ENCODE data around the gene HOXB2.

HOXB2 gene

GRCh38 chr17:48578616-48579470 lies 33.9 kb upstream of the HOXB2 start:
- DNase-seq = no peak

DNA sequence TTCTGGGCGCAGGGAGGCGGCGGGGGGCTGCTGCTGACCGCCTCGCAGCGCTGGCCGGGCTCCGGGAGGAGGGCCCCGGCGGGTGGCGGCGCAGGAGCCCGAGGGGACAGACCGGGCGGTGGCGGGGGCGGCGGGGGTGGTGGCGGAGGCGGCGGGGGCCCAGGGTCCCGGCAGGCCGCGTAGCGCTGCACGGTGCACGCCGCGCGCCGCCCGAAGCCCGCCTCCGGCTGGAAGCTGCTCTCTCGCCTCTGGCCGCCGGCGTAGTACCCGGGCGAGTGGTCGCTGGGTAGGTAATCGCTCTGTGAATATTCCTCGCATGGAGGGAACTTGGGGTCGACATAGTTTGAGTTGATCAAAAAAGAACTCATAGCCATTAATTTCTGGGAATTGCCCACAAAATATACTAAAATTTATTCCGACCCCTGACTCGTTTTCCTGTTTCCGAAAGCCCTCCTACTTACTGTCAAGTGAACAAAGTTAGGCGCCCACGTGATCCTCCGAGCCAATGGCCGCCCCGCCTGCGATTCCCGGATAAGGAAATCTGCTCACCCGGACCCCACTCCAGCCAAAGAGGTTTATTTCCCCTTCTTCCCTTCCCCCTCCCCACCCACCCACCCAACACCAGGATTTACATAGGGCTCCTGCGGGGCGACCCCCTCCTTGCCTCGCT lies 33.2 kb upstream of the HOXB2 start, which contains the start of gene HOXB4:
HOXB4 (minus strand) TSS at position 405 of the 670 bp plus-strand sequence; CDS start at position 374, 31 bp downstream.
- peak; percentile 78 for DNase-seq

- no peak for DNase-seq
Observed at GRCh38 chr17:48577330-48577945, 32.5 kb upstream of the HOXB2 start.

GRCh38 chr17:48576479-48577309 lies 31.8 kb upstream of the HOXB2 start:
- DNase-seq = no peak

- DNase-seq = no peak
Observed at GRCh38 chr17:48575673-48576478, 31.0 kb upstream of the HOXB2 start.

- no peak for DNase-seq
Observed at GRCh38 chr17:48575066-48575582, 30.2 kb upstream of the HOXB2 start.

GRCh38 chr17:48574505-48575065 lies 29.7 kb upstream of the HOXB2 start:
- DNase-seq = no peak

GRCh38 chr17:48571826-48572417 lies 27.0 kb upstream of the HOXB2 start:
- no peak for DNase-seq

GRCh38 chr17:48571024-48571818 lies 26.3 kb upstream of the HOXB2 start:
- DNase-seq = no peak

DNA sequence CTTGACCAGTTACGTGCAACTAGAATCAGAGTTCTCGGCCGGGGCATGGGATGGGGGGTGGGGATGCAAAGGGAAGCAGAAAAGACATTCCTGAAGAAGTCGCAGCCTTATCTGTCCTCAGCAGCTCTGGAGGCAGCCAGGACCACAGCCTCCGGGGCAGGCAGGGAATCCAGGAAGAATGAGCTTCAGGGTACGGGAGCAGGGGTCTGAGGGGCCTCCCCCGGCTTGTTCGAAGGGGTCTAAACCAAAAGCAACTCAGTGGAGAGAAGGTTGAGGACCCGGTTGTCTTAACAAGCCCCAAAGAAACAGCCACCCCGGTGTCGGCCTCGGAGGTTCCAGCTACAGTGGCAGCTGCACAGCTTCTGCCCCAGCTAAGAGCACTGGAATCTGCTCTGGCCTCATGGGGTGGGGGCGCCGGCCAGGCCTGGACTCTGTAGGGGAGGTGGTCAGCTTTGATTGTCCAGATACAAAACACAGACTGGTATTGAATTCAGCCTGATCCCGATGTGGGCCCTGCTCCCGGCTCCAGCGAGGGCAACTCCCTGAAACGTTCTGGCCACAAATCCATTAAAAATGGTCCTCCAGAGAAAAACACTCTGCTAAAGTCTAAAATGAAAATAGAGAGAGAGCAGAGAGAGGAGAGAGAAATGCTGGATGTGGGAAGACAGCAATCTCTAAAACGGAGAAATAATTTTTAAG lies 25.6 kb upstream of the HOXB2 start:
- DNase-seq = no peak

DNA sequence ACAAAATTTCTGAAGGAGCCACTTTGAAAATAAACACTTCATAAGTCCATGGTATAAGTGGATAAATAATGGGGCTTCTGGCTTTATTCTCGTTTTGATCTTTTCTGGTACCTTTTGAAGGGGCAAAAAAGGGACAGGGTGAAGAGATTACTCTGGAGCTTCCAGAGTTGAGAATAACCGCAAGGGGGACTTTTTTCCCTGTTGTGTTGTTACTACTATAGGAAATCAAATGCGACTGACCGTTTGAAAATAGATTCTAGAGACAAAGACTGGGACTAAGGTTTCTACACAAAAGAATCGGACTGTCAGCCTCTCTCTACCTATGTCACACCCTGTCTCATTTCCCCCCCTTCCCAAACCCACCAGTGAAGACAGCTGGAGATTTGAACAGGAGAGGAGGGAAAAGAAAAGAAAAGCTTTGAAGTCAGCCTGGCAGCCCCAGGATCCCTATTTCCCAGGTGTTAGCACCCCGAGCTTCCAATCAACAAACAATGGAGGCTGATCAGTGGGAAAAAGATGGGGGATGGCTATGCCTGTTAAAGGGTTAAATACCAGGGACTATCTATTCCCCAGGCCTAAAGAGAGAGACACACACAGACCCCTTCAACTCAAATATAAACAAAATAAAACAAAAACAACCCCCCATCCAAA lies 24.9 kb upstream of the HOXB2 start:
- no peak for DNase-seq

DNA sequence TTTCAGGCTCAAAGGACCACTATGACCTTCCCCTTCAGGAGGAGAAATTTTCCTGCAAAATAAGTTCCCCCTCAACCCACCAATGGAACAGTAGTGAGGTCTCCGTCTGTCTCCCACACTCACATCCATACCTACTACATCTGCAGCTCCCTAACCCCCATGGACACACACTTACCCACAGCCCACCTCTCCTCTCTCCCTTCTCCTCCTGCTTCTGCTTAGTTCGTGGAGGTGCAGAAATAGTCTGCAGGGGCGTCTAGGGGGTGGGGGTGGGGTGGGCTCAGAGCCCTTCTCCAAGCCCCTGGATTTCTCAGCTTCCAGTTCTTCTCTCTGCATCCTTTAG lies 24.3 kb upstream of the HOXB2 start:
- no peak for DNase-seq

DNA sequence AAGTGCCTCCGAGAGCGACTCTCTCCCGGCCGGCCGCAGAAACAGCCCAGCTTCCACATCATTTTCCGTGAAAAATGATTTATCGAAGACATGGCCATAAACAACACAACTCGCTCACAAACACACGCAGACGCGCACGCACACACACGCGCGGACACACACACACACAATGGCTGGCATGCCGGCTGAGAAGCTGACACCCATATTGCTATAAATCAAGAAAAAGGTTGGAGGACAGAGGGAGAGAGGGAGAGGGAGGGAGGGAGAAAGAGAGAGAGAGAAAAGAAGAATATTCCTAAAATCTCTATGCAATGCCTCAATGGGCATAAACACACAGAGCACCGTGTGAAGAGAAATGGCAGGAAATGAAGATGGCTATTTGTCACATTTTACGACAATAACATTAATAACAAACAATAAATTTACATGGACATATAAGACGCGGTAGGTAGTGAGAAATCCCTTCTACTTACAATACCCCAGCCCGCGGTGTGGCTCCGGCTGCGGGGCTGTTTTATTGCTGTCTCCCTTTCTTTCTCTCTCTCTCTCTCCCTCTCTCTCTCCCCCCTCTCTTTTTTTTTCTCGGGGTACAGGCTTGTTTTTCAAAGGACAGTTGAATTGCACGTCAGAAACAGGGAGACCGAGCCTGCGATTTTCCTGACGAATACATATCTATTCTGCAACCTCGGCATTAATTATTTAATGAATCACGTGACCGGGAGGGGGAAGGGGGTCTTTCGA lies 23.8 kb upstream of the HOXB2 start:
- DNase-seq = no peak

GRCh38 chr17:48567646-48568354 lies 22.9 kb upstream of the HOXB2 start:
- no peak for DNase-seq

GRCh38 chr17:48567209-48567608 lies 22.3 kb upstream of the HOXB2 start:
- DNase-seq = no peak

GRCh38 chr17:48566717-48567116 lies 21.8 kb upstream of the HOXB2 start:
- DNase-seq = no peak

DNA sequence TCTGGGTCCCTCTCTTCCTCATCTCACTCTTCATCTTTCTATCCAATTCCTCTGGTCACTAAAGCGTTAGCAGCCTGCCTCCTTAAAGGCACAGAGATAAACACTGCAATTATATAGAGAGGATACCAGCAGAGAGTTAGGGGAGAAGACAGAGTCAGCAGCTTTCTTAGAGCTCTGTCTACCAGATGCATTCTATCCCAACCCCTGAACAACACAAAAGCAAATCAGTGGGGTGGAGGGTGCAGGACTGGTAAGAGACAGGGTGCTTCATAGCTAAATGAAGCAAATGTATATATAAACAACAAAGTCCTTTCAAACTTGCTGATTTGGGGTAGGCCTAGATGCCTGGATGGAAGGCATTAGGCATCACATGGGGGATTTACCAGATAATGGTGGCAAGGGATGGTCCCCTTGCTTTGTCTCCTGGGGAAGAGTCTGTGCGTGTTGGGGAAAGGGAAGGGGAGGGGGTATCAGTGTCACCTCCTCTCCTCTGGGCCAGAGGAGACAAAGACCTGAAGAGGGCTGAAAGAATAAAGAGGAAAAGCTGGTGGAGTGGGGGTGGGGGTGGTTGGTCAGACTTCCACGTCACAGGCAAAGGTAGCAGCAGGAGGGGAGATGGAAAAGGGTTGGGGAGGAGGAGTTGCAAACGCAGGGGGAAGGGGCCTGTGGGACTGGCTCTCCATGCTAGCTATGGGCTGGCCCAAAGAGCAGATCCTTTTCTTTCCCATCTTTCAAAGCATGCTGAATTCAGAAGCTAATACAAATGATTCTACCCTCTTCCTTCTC lies 21.2 kb upstream of the HOXB2 start:
- DNase-seq = no peak

Measured in CD4-positive, alpha-beta T cell treated with Interleukin-17A for 1 hour (primary cell).